HEK293T (cell line): ENCODE results near the gene UQCRQ.

Experiments used
- CTCF ChIA-PET: fragments of 350-600 bp; formaldehyde crosslinking; extraction: SDS; loops from one replicate; lab custom pipeline; 2021; ENCODE audit warnings: antibody characterized with exemption, inconsistent platforms; lab: Yijun Ruan, JAX
- POLR2A ChIA-PET: fragments of 350-600 bp; formaldehyde crosslinking; extraction: SDS; loops from one replicate; lab custom pipeline; 2020; ENCODE audit warnings: antibody characterized with exemption, inconsistent platforms; lab: Yijun Ruan, JAX
- DNase-seq: peaks from one replicate; pipeline ENCODE4 v3.0.0; 2012; ENCODE audit warnings: mixed read lengths; ENCODE audit errors: extremely low spot score
- ARNT ChIP-seq: fragments of 450-650 bp; IDR thresholded peaks from 2 replicates; pipeline ENCODE4 v1.6.1; 2017; ENCODE audit warnings: mild to moderate bottlenecking
- BHLHE40 ChIP-seq: fragments of 450-650 bp; IDR thresholded peaks from 2 replicates; pipeline ENCODE4 v1.6.1; 2016; ENCODE audit warnings: mild to moderate bottlenecking, moderate library complexity, borderline replicate concordance
- CTBP1 ChIP-seq: fragments of 450-650 bp; IDR thresholded peaks from 2 replicates; pipeline ENCODE4 v1.6.1; 2016; ENCODE audit warnings: borderline replicate concordance
- ELF4 ChIP-seq: fragments of 450-650 bp; IDR thresholded peaks from 2 replicates; pipeline ENCODE4 v1.6.1; 2017; ENCODE audit warnings: antibody characterized with exemption
- FOXA1 ChIP-seq: fragments of 450-650 bp; IDR thresholded peaks from 2 replicates; pipeline ENCODE4 v1.6.1; 2016; ENCODE audit warnings: mild to moderate bottlenecking
- FOXK2 ChIP-seq: fragments of 450-650 bp; IDR thresholded peaks from 2 replicates; pipeline ENCODE4 v1.6.1; 2016; ENCODE audit warnings: mild to moderate bottlenecking
- FOXM1 ChIP-seq: fragments of 450-650 bp; IDR thresholded peaks from 2 replicates; pipeline ENCODE4 v1.6.1; 2017; ENCODE audit warnings: mild to moderate bottlenecking, borderline replicate concordance
- HDGF ChIP-seq: fragments of 450-650 bp; IDR thresholded peaks from 2 replicates; pipeline ENCODE4 v1.6.1; 2017; ENCODE audit warnings: antibody characterized with exemption, borderline replicate concordance
- L3MBTL2 ChIP-seq: fragments of 450-650 bp; conservative IDR thresholded peaks from 2 replicates; pipeline ENCODE4 v1.6.1; 2016; ENCODE audit warnings: mild to moderate bottlenecking
- LEF1 ChIP-seq: fragments of 450-650 bp; IDR thresholded peaks from 2 replicates; pipeline ENCODE4 v1.6.1; 2017; ENCODE audit warnings: mild to moderate bottlenecking, borderline replicate concordance
- NFRKB ChIP-seq: fragments of 450-650 bp; IDR thresholded peaks from 2 replicates; pipeline ENCODE4 v1.6.1; 2016; ENCODE audit warnings: mild to moderate bottlenecking, moderate library complexity
- PKNOX1 ChIP-seq: fragments of 450-650 bp; IDR thresholded peaks from 2 replicates; pipeline ENCODE4 v1.6.1; 2016
- SP1 ChIP-seq: fragments of 450-650 bp; IDR thresholded peaks from 2 replicates; pipeline ENCODE4 v1.6.1; 2017
- SUZ12 ChIP-seq: fragments of 450-650 bp; IDR thresholded peaks from 2 replicates; pipeline ENCODE4 v1.6.1; 2016; ENCODE audit warnings: mild to moderate bottlenecking
- TARDBP ChIP-seq: fragments of 450-650 bp; IDR thresholded peaks from 2 replicates; pipeline ENCODE4 v1.6.1; 2016
- ZNF384 ChIP-seq: fragments of 450-650 bp; IDR thresholded peaks from 2 replicates; pipeline ENCODE4 v1.6.1; 2016

Gene UQCRQ

GRCh38 chr5:132826424-132827082 lies 39.9 kb upstream of the UQCRQ start:
- ChIA-PET CTCF (no interaction called here), POLR2A (interaction anchor here (0.7 kb wide), 1 partner anchor 89 kb away, joined by 3 read pairs; the partner anchor contains the start of gene KIF3A)
- no peak for DNase-seq

GRCh38 chr5:132827943-132828673 lies 38.3 kb upstream of the UQCRQ start:
- DNase-seq: no peak

More at GRCh38 chr5:132826424-132827082, 39.9 kb upstream of the UQCRQ start:
- TF ChIP-seq CTBP1 (no peak), ELF4 (no peak), HDGF (no peak), FOXK2 (no peak)

GRCh38 chr5:132828846-132829494 lies 37.5 kb upstream of the UQCRQ start:
- ChIA-PET POLR2A (interaction anchor here (0.6 to 4.2 kb wide), 7 partner anchors 8 to 535 kb away, joined by 3 to 29 read pairs (median 3); partner anchors contain the start of genes GDF9, HSPA4, SLC22A4 and UQCRQ), CTCF (interaction anchor here (0.8 to 4.5 kb wide), 8 partner anchors 9 to 100 kb away, joined by 3 to 21 read pairs (median 3); partner anchors contain the start of genes GDF9 and UQCRQ)
- TF ChIP-seq ELF4: no peak
- no peak for TF ChIP-seq BHLHE40
- no peak for TF ChIP-seq HDGF
- no peak for TF ChIP-seq CTBP1
- TF ChIP-seq TARDBP: no peak
- no peak for TF ChIP-seq FOXK2
- TF ChIP-seq SP1: no peak
- no peak for TF ChIP-seq FOXM1
- no peak for TF ChIP-seq NFRKB
- no peak for TF ChIP-seq SUZ12
- no peak for TF ChIP-seq L3MBTL2
- no peak for TF ChIP-seq LEF1
- TF ChIP-seq ZNF384: no peak
- no peak for TF ChIP-seq PKNOX1
- TF ChIP-seq ARNT: no peak
- TF ChIP-seq FOXA1: no peak
- no peak for DNase-seq

More at GRCh38 chr5:132827943-132828673, 38.3 kb upstream of the UQCRQ start:
- CTCF ChIA-PET: interaction anchor here (0.9 to 1.2 kb wide), 3 partner anchors 8 to 300 kb away, joined by 3 to 11 read pairs (median 3); no protein-coding TSS in a partner anchor
- TF ChIP-seq ZNF384 (no peak), FOXA1 (no peak)
- POLR2A ChIA-PET: interaction anchor here (1.3 to 1.4 kb wide), 3 partner anchors 13 to 534 kb away, joined by 3 to 4 read pairs (median 4); partner anchors contain the start of genes GDF9, SLC22A4 and UQCRQ

GRCh38 chr5:132829742-132830435 lies 36.6 kb upstream of the UQCRQ start:
- TF ChIP-seq FOXA1 (no peak), L3MBTL2 (peak; percentile 61; the same call in 1 of the 2 replicates)
- CTCF ChIA-PET: interaction anchor here (0.6 to 4.5 kb wide), 7 partner anchors 10 to 97 kb away, joined by 3 to 21 read pairs (median 3); partner anchors contain the start of genes GDF9 and UQCRQ
- DNase-seq: peak; percentile 87
- POLR2A ChIA-PET: interaction anchor here (0.6 to 4.2 kb wide), 7 partner anchors 9 to 222 kb away, joined by 3 to 29 read pairs (median 3); partner anchors contain the start of genes GDF9, HSPA4 and UQCRQ

GRCh38 chr5:132830436-132831094 lies 35.9 kb upstream of the UQCRQ start, which contains the start of gene SHROOM1:
SHROOM1 (minus strand) TSS chr5:132830647; CDS start chr5:132826140, 4,507 bp downstream.
- peak; percentile 56 for DNase-seq
- ChIA-PET POLR2A (interaction anchor here (0.7 to 4.2 kb wide), 12 partner anchors 10 to 93 kb away, joined by 3 to 29 read pairs (median 4); partner anchors contain the start of genes GDF9, KIF3A and UQCRQ), CTCF (interaction anchor here (0.6 to 4.5 kb wide), 2 partner anchors 10 to 53 kb away, joined by 3 to 21 read pairs; no protein-coding TSS in a partner anchor)
- TF ChIP-seq ZNF384 (no peak), L3MBTL2 (no peak; the same call in 1 of the 2 replicates), SP1 (no peak), BHLHE40 (no peak), SUZ12 (no peak), NFRKB (no peak), LEF1 (no peak), PKNOX1 (no peak), HDGF (no peak)
